Neural crest cell (in vitro differentiated cells): Measurements from ENCODE around the gene SLC22A14. TPM values are rescaled to one million over a fixed set of nuclear protein-coding genes. Genes with fewer than 3 reads are reported as not detected.

ENCODE experiments used
- DNase-seq: peaks from one replicate; pipeline ENCODE4 v3.0.0; 2021; ENCODE audit warnings: low read depth, mixed read lengths, low spot score
- H3K27ac Mint-ChIP-seq: one replicate; pipeline ENCODE4 v1.8.0; 2021; ENCODE audit warnings: mild to moderate bottlenecking, mixed read lengths; ENCODE audit not compliant: unreplicated experiment
- H3K27me3 Mint-ChIP-seq: 2 replicates; pipeline ENCODE4 v1.8.0; 2021; ENCODE audit warnings: low read depth, mild to moderate bottlenecking, mixed read lengths
- H3K36me3 Mint-ChIP-seq: 2 replicates; pipeline ENCODE4 v1.8.0; 2021; ENCODE audit warnings: low read depth, mild to moderate bottlenecking, mixed read lengths
- H3K4me1 Mint-ChIP-seq: 2 replicates; pipeline ENCODE4 v1.8.0; 2021; ENCODE audit warnings: mixed read lengths
- H3K4me3 Mint-ChIP-seq: one replicate; pipeline ENCODE4 v1.8.0; 2021; ENCODE audit warnings: mild to moderate bottlenecking, mixed read lengths
- H3K9me3 Mint-ChIP-seq: 2 replicates; pipeline ENCODE4 v1.8.0; 2021; ENCODE audit warnings: mixed read lengths
- total RNA-seq: library from RNA; stranded (reverse); gene quantifications from 2 replicates; pipeline ENCODE4 v1.2.1, GENCODE V29; 2021
- TF ChIP-seq, protein P1 (sequence below): fragments of 200-600 bp; sonication (generic); conservative IDR thresholded peaks from 2 replicates; pipeline ENCODE4 v1.5.0; 2021; ENCODE audit warnings: antibody characterized with exemption, mild to moderate bottlenecking

The SLC22A14 gene
- total RNA-seq, 1 donor from 2014 or later = not detected

DNA sequence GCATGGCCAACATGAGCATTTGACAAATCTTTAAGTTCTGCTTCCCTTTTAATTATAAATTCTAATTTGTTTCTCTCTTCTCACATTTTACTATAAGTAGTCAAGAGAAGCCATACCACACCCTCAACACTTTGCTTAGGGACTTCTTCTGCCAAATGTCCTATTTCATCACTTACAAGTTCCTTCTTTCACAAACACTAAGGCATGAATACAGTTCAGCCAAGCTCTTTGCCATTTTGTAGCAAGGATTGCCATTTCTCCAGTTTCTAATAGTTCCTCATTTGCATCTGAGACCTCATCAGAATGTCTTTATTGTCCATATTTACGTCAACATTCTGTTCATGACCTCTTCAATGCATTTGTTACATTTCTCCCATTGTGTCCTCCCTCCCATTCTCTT is 29.4 kb downstream of the SLC22A14 start:
- H3K27ac Mint-ChIP-seq = no peak overlapping the region
- no peaks in the 10 kb centered on the region for H3K36me3 Mint-ChIP-seq
- DNase-seq = no peak
- TF ChIP-seq, protein P1, sequence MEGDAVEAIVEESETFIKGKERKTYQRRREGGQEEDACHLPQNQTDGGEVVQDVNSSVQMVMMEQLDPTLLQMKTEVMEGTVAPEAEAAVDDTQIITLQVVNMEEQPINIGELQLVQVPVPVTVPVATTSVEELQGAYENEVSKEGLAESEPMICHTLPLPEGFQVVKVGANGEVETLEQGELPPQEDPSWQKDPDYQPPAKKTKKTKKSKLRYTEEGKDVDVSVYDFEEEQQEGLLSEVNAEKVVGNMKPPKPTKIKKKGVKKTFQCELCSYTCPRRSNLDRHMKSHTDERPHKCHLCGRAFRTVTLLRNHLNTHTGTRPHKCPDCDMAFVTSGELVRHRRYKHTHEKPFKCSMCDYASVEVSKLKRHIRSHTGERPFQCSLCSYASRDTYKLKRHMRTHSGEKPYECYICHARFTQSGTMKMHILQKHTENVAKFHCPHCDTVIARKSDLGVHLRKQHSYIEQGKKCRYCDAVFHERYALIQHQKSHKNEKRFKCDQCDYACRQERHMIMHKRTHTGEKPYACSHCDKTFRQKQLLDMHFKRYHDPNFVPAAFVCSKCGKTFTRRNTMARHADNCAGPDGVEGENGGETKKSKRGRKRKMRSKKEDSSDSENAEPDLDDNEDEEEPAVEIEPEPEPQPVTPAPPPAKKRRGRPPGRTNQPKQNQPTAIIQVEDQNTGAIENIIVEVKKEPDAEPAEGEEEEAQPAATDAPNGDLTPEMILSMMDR = no peak
- no peaks in the 10 kb centered on the region for H3K9me3 Mint-ChIP-seq
- no peak overlapping the region for H3K4me3 Mint-ChIP-seq
- H3K4me1 Mint-ChIP-seq = no peaks in the 10 kb centered on the region
- peaks cover 2% of the 10 kb centered on the region for H3K27me3 Mint-ChIP-seq

DNA sequence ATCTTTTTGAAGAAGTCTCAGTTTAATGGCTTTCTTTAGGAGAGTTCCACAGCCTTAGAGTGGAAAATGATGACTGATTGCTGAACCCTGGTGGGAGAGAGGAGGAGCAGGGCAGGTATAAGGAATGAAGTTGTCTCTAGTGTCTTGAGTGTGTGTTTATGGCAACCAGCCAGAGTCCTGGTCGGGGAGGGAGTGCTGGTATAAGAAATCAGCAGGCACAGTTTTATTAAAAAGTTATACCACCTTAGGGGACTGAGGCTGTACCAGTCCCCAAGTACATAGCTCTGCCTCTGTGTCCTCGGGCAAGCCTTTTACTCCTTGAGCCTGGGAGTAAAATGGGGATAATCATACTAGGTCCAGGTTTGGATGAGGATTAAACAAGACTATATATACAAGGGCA is 29.8 kb downstream of the SLC22A14 start:
- DNase-seq = no peak
- TF ChIP-seq, protein P1 = no peak
- H3K4me3 Mint-ChIP-seq = no peak overlapping the region

DNA sequence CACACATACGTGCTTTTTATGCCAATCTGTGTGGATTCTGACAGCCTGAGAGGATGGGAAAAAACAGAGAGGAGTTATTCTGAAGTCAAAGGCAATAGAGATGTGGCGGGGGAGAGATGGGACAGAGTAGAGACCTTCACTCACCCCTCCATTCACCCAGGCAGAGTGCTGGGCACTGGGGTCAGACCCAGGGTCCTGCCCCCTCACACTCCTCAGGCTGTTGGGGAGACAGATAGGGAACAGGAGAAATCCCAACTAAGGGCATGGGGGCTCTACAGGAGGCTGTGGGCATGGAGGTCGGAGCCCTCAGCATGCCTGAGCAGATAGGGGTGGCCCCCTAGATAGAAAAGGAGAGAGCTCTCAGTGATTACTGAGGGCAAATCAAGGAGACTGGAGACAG is 30.3 kb downstream of the SLC22A14 start:
- TF ChIP-seq, protein P1 = no peak
- Mint-ChIP-seq H3K27ac (peak overlapping the region; percentile 78), H3K36me3 (no peaks in the 10 kb centered on the region), H3K9me3 (no peaks in the 10 kb centered on the region), H3K27me3 (peaks cover 2% of the 10 kb centered on the region), H3K4me3 (no peak overlapping the region), H3K4me1 (no peaks in the 10 kb centered on the region)
- no peak for DNase-seq

More for the DNA sequence above, 29.8 kb downstream of the SLC22A14 start:
- Mint-ChIP-seq H3K36me3 (no peaks in the 10 kb centered on the region), H3K27me3 (peaks cover 2% of the 10 kb centered on the region), H3K27ac (peak overlapping the region; percentile 15), H3K4me1 (no peaks in the 10 kb centered on the region), H3K9me3 (no peaks in the 10 kb centered on the region)

DNA sequence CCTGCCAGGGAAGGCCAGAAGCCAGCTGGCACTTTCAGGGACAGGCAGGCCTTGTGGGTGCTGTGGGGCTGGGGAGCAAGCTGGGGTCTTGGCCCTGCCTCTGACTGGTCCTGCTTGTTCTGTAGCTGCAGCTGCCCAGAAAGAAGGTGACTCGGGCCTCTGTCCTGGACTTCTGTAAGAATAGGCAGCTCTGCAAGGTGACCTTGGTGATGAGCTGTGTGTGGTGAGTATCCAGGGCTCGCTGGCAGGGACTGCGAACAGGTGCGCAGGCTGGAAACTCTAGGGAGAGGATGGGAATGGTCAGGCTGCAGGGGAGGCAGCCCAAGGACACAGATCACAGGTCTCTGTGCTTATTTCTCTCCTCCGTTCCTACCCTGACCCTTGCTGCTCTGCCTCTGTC is 31.2 kb downstream of the SLC22A14 start:
- peaks cover 2% of the 10 kb centered on the region for H3K27me3 Mint-ChIP-seq
- H3K4me1 Mint-ChIP-seq = no peaks in the 10 kb centered on the region
- no peaks in the 10 kb centered on the region for H3K36me3 Mint-ChIP-seq
- no peak for DNase-seq
- no peak overlapping the region for H3K4me3 Mint-ChIP-seq
- no peaks in the 10 kb centered on the region for H3K9me3 Mint-ChIP-seq
- H3K27ac Mint-ChIP-seq = no peak overlapping the region
- TF ChIP-seq, protein P1 = no peak

DNA sequence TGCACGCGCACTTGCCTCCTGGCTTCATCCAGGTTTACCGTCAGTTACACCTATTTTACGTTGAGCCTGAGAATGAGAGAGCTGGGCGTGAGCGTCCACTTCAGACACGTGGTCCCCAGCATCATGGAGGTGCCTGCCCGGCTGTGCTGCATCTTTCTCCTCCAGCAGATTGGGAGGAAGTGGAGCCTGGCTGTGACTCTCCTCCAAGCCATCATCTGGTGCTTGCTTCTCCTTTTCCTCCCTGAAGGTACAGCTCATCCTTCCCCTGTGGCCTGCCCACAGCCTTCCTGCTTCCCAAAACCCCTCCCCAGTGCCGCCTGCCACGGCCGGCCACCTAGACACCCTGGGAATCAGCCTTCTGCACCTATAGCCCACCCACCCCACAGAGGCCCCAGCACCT is 31.6 kb downstream of the SLC22A14 start:
- no peaks in the 10 kb centered on the region for H3K4me1 Mint-ChIP-seq

More for the DNA sequence above, 31.6 kb downstream of the SLC22A14 start:
- Mint-ChIP-seq H3K27me3 (peaks cover 2% of the 10 kb centered on the region), H3K36me3 (no peaks in the 10 kb centered on the region), H3K27ac (no peak overlapping the region), H3K4me3 (no peak overlapping the region), H3K9me3 (no peaks in the 10 kb centered on the region)
- TF ChIP-seq, protein P1 = no peak
- no peak for DNase-seq
